COR-L47 (cell line): ENCODE results near the gene PHC2.

Experiments
- DNase-seq: peaks from one replicate; lab custom pipeline; 2025; lab: John Stamatoyannopoulos, UW

Gene PHC2

DNA sequence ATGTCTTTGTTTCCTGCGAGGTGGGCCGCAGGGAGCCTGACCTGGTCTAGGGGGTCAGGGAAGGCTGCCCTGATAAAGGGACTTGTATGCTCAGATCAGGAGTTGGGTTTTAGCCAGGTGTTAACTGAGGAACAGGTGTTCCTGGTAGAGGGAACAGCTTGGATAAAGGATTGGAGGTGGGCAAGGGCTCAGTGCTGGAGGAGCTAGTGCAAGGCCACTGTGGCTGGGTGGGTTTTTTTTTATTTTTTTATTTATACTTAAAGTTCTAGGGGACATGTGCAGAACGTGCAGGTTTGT, 141.1 kb downstream of the PHC2 start:
- no peak for DNase-seq

DNA sequence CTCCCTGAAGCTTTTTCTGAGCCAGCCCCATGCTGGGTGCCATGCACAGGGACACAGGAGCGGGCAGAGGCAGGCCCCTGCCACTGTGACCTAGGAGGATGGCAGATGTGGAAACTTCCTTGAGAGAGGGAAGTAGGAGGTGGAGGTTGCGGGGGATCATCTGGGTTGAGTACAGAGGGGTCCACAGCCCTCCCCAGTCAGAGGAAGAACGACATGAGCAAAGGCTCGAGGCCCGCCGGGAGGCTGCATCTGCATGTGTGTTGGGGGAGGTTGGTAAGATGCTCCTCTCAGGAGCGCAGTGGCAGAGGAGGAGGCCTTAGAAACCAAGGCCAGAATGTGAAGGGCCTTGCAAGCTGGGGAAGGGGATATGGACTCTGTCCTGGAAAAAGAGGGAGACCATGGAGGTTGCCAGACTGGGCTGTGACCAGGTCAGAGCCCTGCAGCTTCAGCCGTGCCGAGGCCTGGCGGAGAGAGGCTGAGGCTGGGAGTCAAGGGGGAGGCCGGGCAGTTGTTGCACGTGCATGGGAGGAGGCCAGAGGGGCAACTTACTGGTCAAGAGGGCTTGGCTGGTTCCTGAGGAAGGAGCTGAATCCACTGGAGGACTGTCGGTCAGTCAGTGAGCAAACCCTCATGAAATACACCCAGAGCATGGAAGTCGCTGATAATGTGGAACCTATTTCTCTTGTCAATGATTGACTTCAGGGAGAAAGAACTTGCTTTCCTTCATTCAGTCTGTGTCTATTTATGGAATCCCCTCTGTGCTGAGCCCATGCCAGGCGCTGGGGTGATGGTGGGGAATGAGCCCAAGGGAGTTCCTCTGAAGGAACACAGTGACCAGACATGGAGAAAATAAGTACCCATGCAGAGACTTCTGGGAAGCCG, 141.7 kb downstream of the PHC2 start:
- no peak for DNase-seq

GRCh38 chr1:33287317-33287716, 143.6 kb downstream of the PHC2 start:
- no peak for DNase-seq

DNA sequence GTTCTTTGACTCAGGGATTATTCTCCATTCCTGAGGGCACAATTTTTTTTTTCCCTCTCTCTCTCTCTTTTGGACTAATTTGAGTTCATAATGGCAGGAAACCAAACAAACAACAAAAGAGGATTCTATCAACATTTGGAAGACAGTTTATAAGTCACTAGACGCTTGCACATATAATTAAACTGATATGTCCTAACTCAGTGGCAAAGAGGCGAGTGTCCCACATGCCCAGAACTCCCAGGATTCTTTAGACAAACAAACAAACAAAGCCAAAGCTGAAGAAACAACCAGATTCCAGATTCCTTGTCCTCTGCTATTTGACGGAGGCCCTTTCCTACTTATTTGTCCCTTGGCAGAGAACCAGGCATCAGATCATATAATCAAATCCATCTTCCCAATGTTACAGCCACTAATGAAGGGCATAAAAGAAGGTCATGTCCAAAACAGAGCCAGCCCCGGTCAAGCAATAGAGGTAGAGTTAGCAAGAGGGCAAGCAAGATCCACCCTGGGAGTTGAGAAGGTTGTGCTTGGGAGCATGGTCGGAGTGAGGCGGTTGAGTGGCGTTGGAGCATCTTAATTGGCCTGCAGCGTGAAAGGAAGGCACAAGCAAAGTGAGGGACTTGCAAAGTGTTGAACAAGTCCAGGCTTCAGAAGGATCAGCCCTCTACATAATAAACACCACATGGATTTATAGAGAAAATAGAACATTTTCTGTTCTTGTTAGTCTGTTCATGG, 144.3 kb downstream of the PHC2 start:
- DNase-seq = no peak

DNA sequence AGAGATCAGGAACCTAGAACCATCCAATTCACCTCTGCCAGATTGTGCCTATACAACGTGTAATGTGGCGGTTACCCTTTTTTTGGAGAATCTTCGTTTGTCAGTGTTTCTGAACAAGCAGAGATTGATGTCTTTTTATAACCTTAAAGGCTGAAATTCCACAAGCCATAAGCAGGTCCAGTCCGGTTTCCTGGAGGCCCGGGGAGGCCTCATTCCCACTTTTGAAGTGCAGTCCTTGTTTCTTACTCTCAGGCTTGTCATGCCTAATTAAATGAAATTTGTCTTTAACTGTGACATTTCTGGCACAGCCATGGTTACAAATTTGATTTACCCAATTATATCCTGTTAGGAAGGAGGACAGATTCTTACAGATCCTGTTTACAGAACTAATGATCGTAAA, 146.8 kb downstream of the PHC2 start:
- DNase-seq = no peak

DNA sequence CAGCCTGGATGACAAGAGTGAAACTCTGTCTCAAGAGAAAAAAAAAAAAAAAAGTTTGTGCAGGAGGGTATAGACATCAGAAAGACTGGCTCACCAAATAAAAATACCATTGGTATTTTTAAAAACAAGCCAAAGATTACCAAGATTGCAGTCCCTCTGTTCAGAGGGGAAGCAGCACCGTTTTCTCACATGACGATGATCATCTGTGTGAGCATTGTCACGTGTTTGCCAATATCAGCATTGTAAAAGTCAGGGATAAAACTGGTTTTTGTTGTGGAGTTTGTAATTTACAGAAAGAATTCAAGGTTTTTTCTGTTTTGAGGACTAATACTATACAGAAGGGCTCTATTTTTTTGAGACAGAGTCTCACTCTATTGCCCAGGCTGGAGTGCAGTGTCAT, 148.1 kb downstream of the PHC2 start:
- DNase-seq = no peak

GRCh38 chr1:33281554-33282303, 149.2 kb downstream of the PHC2 start:
- DNase-seq = no peak

- DNase-seq = no peak
These were observed 150.7 kb downstream of the PHC2 start for GRCh38 chr1:33280091-33280661.

DNA sequence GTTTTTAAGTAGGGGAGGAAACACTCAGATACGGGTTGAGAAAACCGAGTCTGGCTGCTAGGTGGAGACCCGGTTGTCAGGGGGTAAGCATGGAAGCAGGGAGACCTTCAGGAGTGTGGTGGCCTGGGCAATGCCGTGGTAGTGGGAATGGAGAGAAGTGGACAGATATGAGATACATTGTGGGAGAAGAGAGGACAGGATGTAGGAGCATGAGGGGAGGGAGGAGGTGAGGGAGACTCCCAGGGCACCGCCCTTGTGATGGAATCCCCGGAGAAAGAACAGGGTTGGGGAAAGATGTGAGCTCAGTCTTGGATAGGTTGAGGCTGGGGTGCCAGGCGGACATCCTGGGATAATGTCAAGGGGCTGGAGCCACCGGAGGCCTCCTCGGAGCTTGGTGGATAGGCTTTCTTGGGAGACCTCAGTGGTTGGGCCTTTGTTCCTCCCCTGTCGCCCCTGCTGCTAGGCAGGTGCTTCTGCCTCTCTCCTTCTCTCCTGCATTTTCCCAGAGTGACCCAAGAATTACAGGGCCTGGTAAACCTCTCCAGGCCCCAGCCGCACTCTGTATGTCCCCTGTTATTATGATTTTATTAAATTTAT, 153.3 kb downstream of the PHC2 start:
- DNase-seq = no peak

- DNase-seq = no peak
These were observed 154.2 kb downstream of the PHC2 start for GRCh38 chr1:33276573-33277298.

DNA sequence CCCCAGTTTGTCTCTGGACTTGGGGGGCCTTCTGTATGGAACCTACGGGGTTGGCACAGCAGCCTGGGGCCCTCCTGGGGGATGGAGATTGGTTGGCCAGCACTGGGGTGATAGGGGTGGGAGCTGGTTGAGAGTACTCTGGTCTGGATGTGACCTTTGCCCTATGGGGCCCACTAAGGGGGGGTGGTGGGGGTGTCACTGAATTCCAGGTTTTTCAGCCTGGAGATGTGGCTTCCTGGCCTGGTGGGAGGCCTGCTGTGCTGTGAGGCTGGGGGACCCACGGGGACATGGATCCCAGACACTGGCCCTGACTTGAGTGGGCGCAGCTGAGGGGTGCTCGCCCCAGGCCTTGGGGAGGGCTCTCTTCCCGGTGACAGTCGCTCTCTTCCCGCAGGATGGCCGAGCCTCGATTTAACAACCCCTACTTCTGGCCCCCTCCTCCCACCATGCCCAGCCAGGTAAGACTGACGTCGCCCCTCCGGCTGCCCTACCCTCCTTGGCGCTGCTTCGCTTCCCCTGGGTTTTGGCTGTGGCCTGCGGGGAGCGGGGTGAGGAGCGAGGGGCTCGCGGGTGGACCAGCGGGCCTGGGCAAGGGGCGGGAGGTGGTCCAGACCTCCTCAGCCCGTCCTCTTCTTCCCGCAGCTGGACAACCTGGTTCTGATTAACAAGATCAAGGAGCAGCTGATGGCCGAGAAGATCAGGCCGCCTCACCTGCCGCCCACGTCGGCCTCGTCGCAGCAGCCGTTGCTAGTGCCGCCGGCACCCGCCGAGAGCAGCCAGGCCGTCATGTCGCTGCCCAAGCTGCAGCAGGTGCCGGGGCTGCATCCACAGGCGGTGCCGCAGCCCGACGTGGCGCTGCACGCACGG, 155.0 kb downstream of the PHC2 start:
- DNase-seq = no peak

- no peak for DNase-seq
These were observed 155.7 kb downstream of the PHC2 start for GRCh38 chr1:33275195-33275594.

GRCh38 chr1:33274446-33274845, 156.4 kb downstream of the PHC2 start:
- DNase-seq = no peak

DNA sequence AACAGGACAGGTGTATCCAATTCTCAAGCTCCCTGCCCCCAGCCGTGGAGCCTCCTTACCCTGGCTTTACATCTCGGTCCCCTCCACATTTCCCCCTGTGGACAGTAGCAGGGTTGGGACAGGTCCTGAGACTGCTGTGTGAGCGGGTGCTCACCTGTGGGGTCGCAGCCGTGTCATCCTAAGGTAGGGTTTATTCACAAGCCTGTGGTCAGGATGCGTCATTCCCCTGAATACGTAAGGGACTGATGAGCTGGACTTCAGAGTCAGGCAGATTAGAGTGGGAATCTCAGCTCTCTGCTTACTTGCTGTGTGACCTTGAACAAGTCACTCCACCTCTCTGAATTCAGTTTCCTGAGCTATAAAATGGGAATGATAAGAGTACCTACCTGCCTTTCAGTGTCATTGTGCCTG, 156.9 kb downstream of the PHC2 start:
- no peak for DNase-seq
